IMR-90 (cell line): ENCODE data around the gene DOCK4. TPM values are rescaled to one million over a fixed set of nuclear protein-coding genes. Genes with fewer than 3 reads are reported as not detected.

Source experiments
- ATAC-seq: fragments of 200-7000 bp; cut with Tn5 transposase; 2 replicates; pipeline ENCODE4 v1.9.1; 2020; ENCODE audit warnings: low read depth, mild to moderate bottlenecking, moderate library complexity
- BruUV-seq: library from RNA; stranded (reverse); fragments of 400-500 nt; replicated peaks from 2 replicates; lab custom pipeline; 2021; lab: Mats Ljungman, UMichigan
- CTCF ChIA-PET: fragments of 300-600 bp; formaldehyde crosslinking; extraction: SDS; loops from one replicate; lab custom pipeline; 2021; ENCODE audit warnings: antibody characterized with exemption; lab: Yijun Ruan, JAX
- POLR2A ChIA-PET: fragments of 300-600 bp; sonication (Branson Sonifier 250); formaldehyde crosslinking; loops from one replicate; lab custom pipeline; 2022; ENCODE audit warnings: antibody characterized with exemption; ENCODE audit not compliant: unreplicated experiment; lab: Charles Lee
- DNase-seq: peaks from one replicate; pipeline ENCODE4 v3.0.0; 2013
- H2AFZ ChIP-seq: replicated peaks from 2 replicates; pipeline ENCODE3; 2013; ENCODE audit warnings: low read length, mild to moderate bottlenecking; ENCODE audit not compliant: poor library complexity
- H2AK5ac ChIP-seq: 2 replicates; pipeline ENCODE4 v1.6.1; 2013; ENCODE audit warnings: low read depth, low read length, inconsistent platforms
- H2AK9ac ChIP-seq: replicated peaks from 2 replicates; pipeline ENCODE3; 2013; ENCODE audit warnings: mild to moderate bottlenecking, low read depth, low read length, moderate library complexity; ENCODE audit not compliant: poor library complexity
- H2BK120ac ChIP-seq: 2 replicates; pipeline ENCODE4 v1.6.1; 2013; ENCODE audit warnings: low read depth, low read length, inconsistent platforms
- H2BK15ac ChIP-seq: 3 replicates; pipeline ENCODE4 v1.6.1; 2013; ENCODE audit warnings: low read depth, low read length, inconsistent platforms
- H2BK20ac ChIP-seq: 2 replicates; pipeline ENCODE4 v1.6.1; 2013; ENCODE audit warnings: low read depth, mild to moderate bottlenecking, inconsistent platforms, low read length, moderate library complexity
- H2BK5ac ChIP-seq: 2 replicates; pipeline ENCODE4 v1.6.1; 2013; ENCODE audit warnings: mild to moderate bottlenecking, low read depth, low read length, inconsistent platforms; ENCODE audit not compliant: poor library complexity, severe bottlenecking
- H3K14ac ChIP-seq: replicated peaks from 2 replicates; pipeline ENCODE4 v1.6.1; 2013; ENCODE audit warnings: low read depth, low read length, inconsistent platforms
- H3K18ac ChIP-seq: 2 replicates; pipeline ENCODE4 v1.6.1; 2013; ENCODE audit warnings: low read depth, low read length, control low read depth
- H3K23ac ChIP-seq: 2 replicates; pipeline ENCODE4 v1.6.1; 2013; ENCODE audit warnings: low read depth, low read length, inconsistent platforms
- H3K27ac ChIP-seq: 2 replicates; pipeline ENCODE4 v1.5.1; 2013; ENCODE audit warnings: mild to moderate bottlenecking, control low read depth, low read length; ENCODE audit not compliant: insufficient read depth
- H3K27me3 ChIP-seq: 2 replicates; pipeline ENCODE4 v1.6.1; 2013; ENCODE audit warnings: low read length; ENCODE audit not compliant: control insufficient read depth, insufficient read depth
- H3K36me3 ChIP-seq: 2 replicates; pipeline ENCODE4 v1.6.1; 2013; ENCODE audit warnings: low read length, mixed read lengths; ENCODE audit not compliant: control insufficient read depth, insufficient read depth
- H3K4ac ChIP-seq: 2 replicates; pipeline ENCODE4 v1.6.1; 2013; ENCODE audit warnings: low read depth, low read length, inconsistent platforms
- H3K4me1 ChIP-seq: 2 replicates; pipeline ENCODE4 v1.6.1; 2013; ENCODE audit warnings: low read length, mixed read lengths; ENCODE audit not compliant: control insufficient read depth, insufficient read depth
- H3K4me2 ChIP-seq: 2 replicates; pipeline ENCODE4 v1.6.1; 2013; ENCODE audit warnings: low read depth, mild to moderate bottlenecking, control low read depth, low read length, moderate library complexity
- H3K4me3 ChIP-seq: 2 replicates; pipeline ENCODE4 v1.5.1; 2013; ENCODE audit warnings: low read depth, mild to moderate bottlenecking, control low read depth, low read length, moderate library complexity; ENCODE audit not compliant: insufficient read depth
- H3K56ac ChIP-seq: 2 replicates; pipeline ENCODE4 v1.6.1; 2013; ENCODE audit warnings: low read length, inconsistent platforms; ENCODE audit not compliant: insufficient read depth; ENCODE audit errors: extremely low read depth
- H3K79me1 ChIP-seq, 2 experiments: 2 replicates each; pipeline ENCODE4 v1.6.1; 2013; ENCODE audit warnings: low read length in 2 of 2, inconsistent platforms in 1 of 2, low read depth in 1 of 2
- H3K9ac ChIP-seq: 2 replicates; pipeline ENCODE4 v1.6.1; 2013; ENCODE audit warnings: low read depth, low read length, control low read depth
- H3K9me1 ChIP-seq: 2 replicates; pipeline ENCODE4 v1.6.1; 2013; ENCODE audit warnings: low read length, inconsistent platforms; ENCODE audit not compliant: insufficient read depth
- H3K9me3 ChIP-seq: 2 replicates; pipeline ENCODE4 v1.6.1; 2013; ENCODE audit warnings: low read length; ENCODE audit not compliant: control insufficient read depth, insufficient read depth
- H4K20me1 ChIP-seq: 2 replicates; pipeline ENCODE4 v1.6.1; 2013; ENCODE audit warnings: low read length, inconsistent platforms; ENCODE audit not compliant: insufficient read depth
- H4K5ac ChIP-seq: 2 replicates; pipeline ENCODE4 v1.6.1; 2013; ENCODE audit warnings: mild to moderate bottlenecking, low read depth, low read length, control low read depth
- H4K8ac ChIP-seq, 2 experiments: 2 replicates each; pipeline ENCODE4 v1.6.1; 2013; ENCODE audit warnings: low read depth in 2 of 2, low read length in 2 of 2, control low read depth in 1 of 2, inconsistent platforms in 1 of 2
- H4K91ac ChIP-seq: 2 replicates; pipeline ENCODE4 v1.6.1; 2013; ENCODE audit warnings: low read depth, low read length, inconsistent platforms; ENCODE audit not compliant: insufficient read depth
- MAFK ChIP-seq: IDR thresholded peaks from 2 replicates; pipeline ENCODE4 v1.6.1; 2012; ENCODE audit warnings: low read depth, low read length, improper control_type of control experiment
- NFE2L2 ChIP-seq: fragments of 150-350 bp; IDR thresholded peaks from 2 replicates; pipeline ENCODE4 v1.6.1; 2016; ENCODE audit warnings: low read depth, mild to moderate bottlenecking, low read length
- RAD21 ChIP-seq: IDR thresholded peaks from 2 replicates; pipeline ENCODE4 v1.6.1; 2012; ENCODE audit warnings: low read length, improper control_type of control experiment
- SMC3 ChIP-seq: fragments of 150-350 bp; IDR thresholded peaks from 2 replicates; pipeline ENCODE4 v1.6.1; 2016; ENCODE audit warnings: low read depth, mild to moderate bottlenecking, antibody characterized with exemption, low read length, moderate library complexity
- WGBS, 2 experiments: methylation state at CpG; one replicate each; pipeline versions ENCODE4 v1.1.5 to v1.1.7; 2013; ENCODE audit warnings: missing lambda C conversion rate in 2 of 2; ENCODE audit not compliant: insufficient read length in 1 of 2; ENCODE audit errors: extremely low coverage in 2 of 2; 5-methylcytosine and 5-hydroxymethylcytosine counted together
- dilution Hi-C: fragments of 300-500 bp; cut with HindIII; formaldehyde crosslinking; loops from one replicate; pipeline ENCODE4 v1.14.3; 2018; ENCODE audit warnings: low sequenced_read_pairs; ENCODE audit not compliant: unreplicated experiment
- in situ Hi-C: fragments of 300-500 bp; cut with MboI; formaldehyde crosslinking; loops from 3 replicates; pipeline ENCODE4 v1.14.3; 2019; ENCODE audit warnings: low sequenced_read_pairs, inconsistent platforms, mixed read lengths
- intact Hi-C: fragments of 100-400 bp; cut with micrococcal nuclease; formaldehyde crosslinking; loops from 2 replicates; pipeline ENCODE4 v1.10.0; 2022
- polyA plus RNA-seq, 3 experiments: library from polyadenylated mRNA; depleted of rRNA; stranded (reverse); fragments of >200 nt; gene quantifications; 2 replicates each; pipeline ENCODE4 v1.2.3, GENCODE V29; 2012; ENCODE audit warnings: low replicate concordance in 1 of 3
- total RNA-seq: library from RNA; depleted of rRNA; stranded (reverse); fragments of >200 nt; gene quantifications from 2 replicates; pipeline ENCODE4 v1.2.3, GENCODE V29; 2012
- TF ChIP-seq, protein P1 (sequence below): conservative IDR thresholded peaks from 2 replicates; pipeline ENCODE4 v1.5.1; 2012; ENCODE audit warnings: mild to moderate bottlenecking, low read depth, low read length, improper control_type of control experiment

The DOCK4 gene
- total and polyA plus RNA-seq, 2 of the 4 experiments (the other 2 are of a cell fraction) = 4.4 to 12.2 TPM

DNA sequence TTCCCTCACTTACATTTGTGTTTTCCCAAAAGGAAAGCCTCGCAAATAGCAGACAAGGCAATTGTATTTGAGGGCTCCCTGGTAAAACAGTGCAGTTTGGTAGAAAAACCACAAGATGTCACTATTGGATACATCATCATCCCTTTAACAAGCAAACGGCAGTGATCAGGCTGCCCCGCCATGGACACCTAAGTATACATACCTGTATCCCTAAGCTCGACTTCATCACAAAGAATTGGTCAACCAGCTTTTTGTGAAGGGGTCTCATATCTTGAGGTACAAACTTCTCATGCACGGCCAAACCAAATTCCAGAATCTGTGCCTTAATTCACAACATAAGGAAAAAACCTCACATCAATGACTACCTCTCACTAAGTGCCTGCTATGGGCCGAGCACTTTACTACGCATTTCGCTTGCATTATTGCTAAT is 464.4 kb downstream of the DOCK4 start:
- H2BK20ac ChIP-seq = no peak overlapping the region
- peaks cover 2% of the 10 kb centered on the region; the same call in 1 of the 2 replicates for H3K4me1 ChIP-seq
- intact Hi-C loops = loop anchor here (1.0 to 5.0 kb wide), 3 partner anchors 113 to 805 kb away; no protein-coding TSS in a partner anchor
- H4K91ac ChIP-seq = no peak overlapping the region
- no CpG with 5 or more reads among the region's 8 CpGs for WGBS, 2 experiments
- H4K20me1 ChIP-seq = no peaks in the 10 kb centered on the region
- no peaks in the 10 kb centered on the region for H3K27me3 ChIP-seq
- peaks cover 11% of the 10 kb centered on the region for H3K36me3 ChIP-seq
- H3K4me3 ChIP-seq = no peak overlapping the region
- no peak overlapping the region for H4K8ac ChIP-seq
- H3K9me3 ChIP-seq = no peaks in the 10 kb centered on the region
- 0 out of 2 replicates have a peak, but pooled peaks cover 3% of the 10 kb centered on the region for H3K9me1 ChIP-seq
- no TSS peak for BruUV-seq
- H2BK5ac ChIP-seq = no peak overlapping the region
- DNase-seq (peak; percentile 76), ATAC-seq (peak; percentile 89)
- no peak overlapping the region for H3K56ac ChIP-seq
- H3K18ac ChIP-seq = no peak overlapping the region
- CTCF ChIA-PET = interaction anchor here (1.0 to 1.2 kb wide), 2 partner anchors 12 to 113 kb away, joined by 4 to 5 read pairs; no protein-coding TSS in a partner anchor
- peak; percentile 59; the same call in 1 of the 2 replicates for TF ChIP-seq SMC3
- TF ChIP-seq NFE2L2 = no peak
- TF ChIP-seq, protein P1, sequence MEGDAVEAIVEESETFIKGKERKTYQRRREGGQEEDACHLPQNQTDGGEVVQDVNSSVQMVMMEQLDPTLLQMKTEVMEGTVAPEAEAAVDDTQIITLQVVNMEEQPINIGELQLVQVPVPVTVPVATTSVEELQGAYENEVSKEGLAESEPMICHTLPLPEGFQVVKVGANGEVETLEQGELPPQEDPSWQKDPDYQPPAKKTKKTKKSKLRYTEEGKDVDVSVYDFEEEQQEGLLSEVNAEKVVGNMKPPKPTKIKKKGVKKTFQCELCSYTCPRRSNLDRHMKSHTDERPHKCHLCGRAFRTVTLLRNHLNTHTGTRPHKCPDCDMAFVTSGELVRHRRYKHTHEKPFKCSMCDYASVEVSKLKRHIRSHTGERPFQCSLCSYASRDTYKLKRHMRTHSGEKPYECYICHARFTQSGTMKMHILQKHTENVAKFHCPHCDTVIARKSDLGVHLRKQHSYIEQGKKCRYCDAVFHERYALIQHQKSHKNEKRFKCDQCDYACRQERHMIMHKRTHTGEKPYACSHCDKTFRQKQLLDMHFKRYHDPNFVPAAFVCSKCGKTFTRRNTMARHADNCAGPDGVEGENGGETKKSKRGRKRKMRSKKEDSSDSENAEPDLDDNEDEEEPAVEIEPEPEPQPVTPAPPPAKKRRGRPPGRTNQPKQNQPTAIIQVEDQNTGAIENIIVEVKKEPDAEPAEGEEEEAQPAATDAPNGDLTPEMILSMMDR = peak; percentile 80
- no peak for TF ChIP-seq MAFK
- peak; percentile 83 for TF ChIP-seq RAD21
- peak overlapping the region; percentile 17 for H2AK9ac ChIP-seq
- H3K9ac ChIP-seq = no peak overlapping the region
- H3K23ac ChIP-seq = no peak overlapping the region
- no peak overlapping the region for H3K27ac ChIP-seq
- in situ Hi-C loops = loop anchor here (10.0 kb wide), 2 partner anchors 673 to 753 kb away; no protein-coding TSS in a partner anchor
- no peak overlapping the region for H3K4ac ChIP-seq
- no peak overlapping the region for H4K5ac ChIP-seq
- no peak overlapping the region for H3K4me2 ChIP-seq
- dilution Hi-C loops = no loop called here
- no peak overlapping the region for H2AK5ac ChIP-seq
- no peak overlapping the region for H2BK15ac ChIP-seq
- H3K79me1 ChIP-seq = no peaks in the 10 kb centered on the region
- POLR2A ChIA-PET = no interaction called here
- H2BK120ac ChIP-seq = no peak overlapping the region
- H2AFZ ChIP-seq = no peak overlapping the region
- no peak overlapping the region for H3K14ac ChIP-seq
